Measurements from ENCODE around the gene SNX19.

- TF ChIP-seq CTCF (IDR thresholded peaks at IDR 0.05; ENCODE audit: low read length) (no peak), EZH2 (IDR thresholded peaks at IDR 0.05; ENCODE audit: borderline replicate concordance, low read length) (no peak)
Measured at GRCh38 chr11:130947058-130947457, 30.8 kb upstream of the SNX19 start.

Data from OCI-LY1 (cell line).